Activated naive CD4-positive, alpha-beta T cell treated with anti-CD3 and anti-CD28 coated beads for 36 hours (primary cell): ENCODE data around the gene DENND4A. TPM values are rescaled to one million over a fixed set of nuclear protein-coding genes. Genes with fewer than 3 reads are reported as not detected.
"Not testable (repeated sequence)": the region's sequence is repeated elsewhere in the genome, so short reads cannot be mapped to it uniquely, and the experiment has no call there.

Source experiments
- CTCF ChIA-PET: fragments of 350-600 bp; sonication (Branson Sonifier 250); formaldehyde crosslinking; loops from one replicate; lab custom pipeline; 2021; ENCODE audit warnings: antibody characterized with exemption; lab: Charles Lee
- DNase-seq: peaks from one replicate; pipeline ENCODE4 v3.0.0-alpha.2; 2020
- H3K27ac Mint-ChIP-seq: one replicate; pipeline ENCODE4 v1.8.0; 2021; ENCODE audit warnings: mild to moderate bottlenecking, mixed read lengths
- H3K27me3 Mint-ChIP-seq: one replicate; pipeline ENCODE4 v1.8.0; 2021; ENCODE audit warnings: low read depth, mixed read lengths
- H3K36me3 Mint-ChIP-seq: one replicate; pipeline ENCODE4 v1.8.0; 2021; ENCODE audit warnings: low read depth, mixed read lengths
- H3K4me1 Mint-ChIP-seq: one replicate; pipeline ENCODE4 v1.8.0; 2021; ENCODE audit warnings: low read depth, mixed read lengths
- H3K4me3 Mint-ChIP-seq: one replicate; pipeline ENCODE4 v1.8.0; 2021; ENCODE audit warnings: mild to moderate bottlenecking, moderate library complexity, mixed read lengths
- H3K9me3 Mint-ChIP-seq: one replicate; pipeline ENCODE4 v1.8.0; 2021; ENCODE audit warnings: mixed read lengths
- intact Hi-C: fragments of 100-400 bp; cut with micrococcal nuclease; formaldehyde crosslinking; loops from one replicate; pipeline ENCODE4 v1.15.1; 2023
- total RNA-seq, 2 experiments: library from RNA; stranded (reverse); gene quantifications; one replicate each; pipeline ENCODE4 v1.2.3, GENCODE V29; 2021

Gene DENND4A
- total RNA-seq, 2 experiments from 2014 or later: 23.9 to 24.9 TPM

- peaks cover 18% of the 10 kb centered on the region for H3K4me1 Mint-ChIP-seq
- H3K27ac Mint-ChIP-seq: no peak overlapping the region
- peaks cover 11% of the 10 kb centered on the region for H3K36me3 Mint-ChIP-seq
- intact Hi-C loops: no loop called here
- CTCF ChIA-PET: interaction anchor here (0.7 kb wide), 1 partner anchor 57 kb away, joined by 3 read pairs; no protein-coding TSS in a partner anchor
- H3K27me3 Mint-ChIP-seq: no peaks in the 10 kb centered on the region
- no peak for DNase-seq
- H3K4me3 Mint-ChIP-seq: no peak overlapping the region
- H3K9me3 Mint-ChIP-seq: no peaks in the 10 kb centered on the region
Measured at GRCh38 chr15:65782096-65782495, 10.0 kb downstream of the DENND4A start.

DNA sequence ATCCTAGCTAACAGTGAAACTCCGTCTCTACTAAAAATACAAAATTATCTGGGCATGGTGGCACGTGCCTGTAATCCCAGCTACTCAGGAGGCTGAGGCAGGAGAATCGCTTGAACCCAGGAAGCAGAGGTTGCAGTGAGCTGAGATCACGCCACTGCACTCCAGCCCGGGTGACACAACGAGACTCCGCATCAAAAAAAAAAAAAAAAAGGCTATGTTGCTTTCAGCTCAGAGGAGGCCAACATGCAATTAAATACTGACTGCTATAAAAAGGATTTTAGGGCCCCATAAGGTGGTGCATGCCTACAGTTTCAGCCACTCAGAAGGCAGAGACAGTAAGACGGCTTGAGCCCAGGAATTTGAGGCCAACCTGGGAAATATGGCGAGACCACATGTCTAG, 13.4 kb downstream of the DENND4A start:
- CTCF ChIA-PET: interaction anchor here (0.6 to 1.0 kb wide), 3 partner anchors 46 to 209 kb away, joined by 3 to 5 read pairs (median 4); no protein-coding TSS in a partner anchor
- H3K4me3 Mint-ChIP-seq, H3K36me3 Mint-ChIP-seq, H3K27me3 Mint-ChIP-seq, intact Hi-C loops, DNase-seq, H3K9me3 Mint-ChIP-seq: not testable (repeated sequence)
- Mint-ChIP-seq H3K4me1 (peaks cover 24% of the 10 kb centered on the region), H3K27ac (peak overlapping the region; percentile 34)

DNA sequence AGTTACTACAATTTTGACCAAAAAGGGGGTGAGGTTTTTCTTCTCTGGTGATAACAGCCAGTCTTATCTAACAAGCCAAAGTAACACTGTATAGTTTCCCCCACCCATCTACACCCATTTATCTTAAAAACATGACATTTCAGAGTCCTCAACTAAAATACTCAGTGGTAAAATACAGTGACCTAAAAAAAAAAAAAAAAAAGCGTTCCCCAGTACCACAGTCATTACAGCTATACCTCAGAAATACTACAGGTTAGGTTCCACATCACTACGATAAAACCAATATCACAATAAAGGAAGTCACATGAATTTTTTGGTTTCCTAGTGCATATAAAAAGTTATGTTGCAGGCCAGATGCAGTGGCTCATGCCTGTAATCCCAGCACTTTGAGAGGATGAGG, 13.8 kb downstream of the DENND4A start:
- no peaks in the 10 kb centered on the region for H3K27me3 Mint-ChIP-seq
- no peak for DNase-seq
- H3K36me3 Mint-ChIP-seq: peaks cover 9% of the 10 kb centered on the region
- H3K9me3 Mint-ChIP-seq: no peaks in the 10 kb centered on the region
- peaks cover 25% of the 10 kb centered on the region for H3K4me1 Mint-ChIP-seq
- CTCF ChIA-PET: interaction anchor here (0.6 to 1.0 kb wide), 2 partner anchors 54 to 209 kb away, joined by 3 to 5 read pairs; no protein-coding TSS in a partner anchor
- intact Hi-C loops: no loop called here
- no peak overlapping the region for H3K27ac Mint-ChIP-seq
- no peak overlapping the region for H3K4me3 Mint-ChIP-seq

GRCh38 chr15:65777843-65778242, 14.2 kb downstream of the DENND4A start:
- H3K4me1 Mint-ChIP-seq: peaks cover 27% of the 10 kb centered on the region

GRCh38 chr15:65777053-65777452, 15.0 kb downstream of the DENND4A start:
- DNase-seq: no peak
- Mint-ChIP-seq H3K9me3 (no peaks in the 10 kb centered on the region), H3K27me3 (no peaks in the 10 kb centered on the region), H3K4me1 (peaks cover 32% of the 10 kb centered on the region), H3K27ac (no peak overlapping the region), H3K4me3 (no peak overlapping the region), H3K36me3 (peaks cover 11% of the 10 kb centered on the region)
- intact Hi-C loops: no loop called here
- CTCF ChIA-PET: interaction anchor here (0.6 to 1.1 kb wide), 3 partner anchors 14 to 80 kb away, joined by 3 to 7 read pairs (median 4); no protein-coding TSS in a partner anchor

More at GRCh38 chr15:65777843-65778242, 14.2 kb downstream of the DENND4A start:
- H3K27ac Mint-ChIP-seq: no peak overlapping the region
- H3K27me3 Mint-ChIP-seq: no peaks in the 10 kb centered on the region
- H3K36me3 Mint-ChIP-seq: peaks cover 9% of the 10 kb centered on the region
- CTCF ChIA-PET: interaction anchor here (0.7 to 1.0 kb wide), 2 partner anchors 55 to 79 kb away, joined by 4 to 5 read pairs; no protein-coding TSS in a partner anchor
- no peak for DNase-seq
- intact Hi-C loops: no loop called here
- H3K4me3 Mint-ChIP-seq: no peak overlapping the region
- no peaks in the 10 kb centered on the region for H3K9me3 Mint-ChIP-seq

DNA sequence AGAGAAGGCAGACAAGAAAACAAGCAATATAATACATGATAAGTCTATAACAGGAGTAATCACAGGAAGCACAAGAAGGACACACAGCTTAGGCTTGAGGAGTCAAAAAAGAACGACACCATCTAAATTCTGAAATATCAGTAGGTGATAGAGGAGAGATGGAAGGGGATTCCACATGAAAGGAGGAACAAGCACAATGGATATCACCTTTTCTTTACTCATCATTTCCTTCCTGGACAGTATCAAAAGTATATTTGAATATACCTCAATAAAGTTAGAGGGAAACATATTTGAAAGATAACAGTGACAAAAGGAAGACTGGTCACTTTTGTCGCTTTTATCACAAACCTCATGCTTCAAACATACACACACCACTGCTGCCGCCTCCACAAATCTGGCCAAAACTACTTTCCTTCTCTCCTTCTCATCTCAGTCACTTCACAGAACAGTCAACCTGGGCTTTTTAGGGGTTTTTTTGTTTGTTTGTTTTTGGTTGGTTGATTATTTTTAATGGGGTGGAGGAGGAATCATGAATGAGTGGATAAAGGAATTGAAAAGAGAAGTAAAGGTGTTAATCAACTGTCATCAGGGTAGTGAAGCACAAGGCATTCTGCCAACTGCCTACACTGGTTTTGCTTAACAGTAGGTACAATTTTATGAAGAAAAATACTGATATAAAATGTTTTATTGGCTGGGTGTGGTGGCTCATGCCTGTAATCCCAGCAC, 18.5 kb downstream of the DENND4A start:
- Mint-ChIP-seq H3K9me3 (no peaks in the 10 kb centered on the region), H3K27me3 (no peaks in the 10 kb centered on the region), H3K4me1 (peaks cover 40% of the 10 kb centered on the region), H3K27ac (peak overlapping the region; percentile 42), H3K36me3 (peaks cover 18% of the 10 kb centered on the region), H3K4me3 (no peak overlapping the region)
- peak; percentile 35 for DNase-seq
- CTCF ChIA-PET: interaction anchor here (1.0 kb wide), 1 partner anchor 55 kb away, joined by 3 read pairs; no protein-coding TSS in a partner anchor
- intact Hi-C loops: loop anchor here (1.0 to 5.0 kb wide), 4 partner anchors 19 to 636 kb away; partner anchors contain the start of gene DENND4A

DNA sequence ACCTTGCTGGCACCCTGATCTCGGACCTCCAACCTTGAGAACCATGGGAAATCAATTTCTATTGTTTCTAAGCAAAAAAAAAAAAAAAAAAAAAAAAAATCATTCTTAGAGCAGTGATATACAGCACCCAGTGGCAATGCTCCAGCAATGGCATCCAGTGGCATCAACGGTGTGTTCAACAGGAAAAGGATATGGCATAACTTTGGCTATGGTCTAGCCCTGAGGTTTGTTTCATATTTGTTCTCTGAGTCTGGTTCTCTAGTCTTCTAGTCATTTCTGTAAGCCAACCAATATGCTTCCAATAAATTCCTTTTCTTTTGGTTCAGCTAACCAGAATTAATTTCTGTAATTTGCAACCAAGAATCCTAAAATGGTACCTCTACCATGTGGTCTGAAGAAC, 19.2 kb downstream of the DENND4A start:
- no peaks in the 10 kb centered on the region for H3K27me3 Mint-ChIP-seq
- CTCF ChIA-PET: interaction anchor here (0.7 to 1.0 kb wide), 2 partner anchors 56 to 96 kb away, joined by 3 to 4 read pairs; no protein-coding TSS in a partner anchor
- no peaks in the 10 kb centered on the region for H3K9me3 Mint-ChIP-seq
- no peak overlapping the region for H3K4me3 Mint-ChIP-seq
- peaks cover 42% of the 10 kb centered on the region for H3K4me1 Mint-ChIP-seq
- H3K36me3 Mint-ChIP-seq: peaks cover 16% of the 10 kb centered on the region
- intact Hi-C loops: loop anchor here (1.0 to 5.0 kb wide), 4 partner anchors 19 to 636 kb away; partner anchors contain the start of gene DENND4A
- DNase-seq: no peak
- no peak overlapping the region for H3K27ac Mint-ChIP-seq

DNA sequence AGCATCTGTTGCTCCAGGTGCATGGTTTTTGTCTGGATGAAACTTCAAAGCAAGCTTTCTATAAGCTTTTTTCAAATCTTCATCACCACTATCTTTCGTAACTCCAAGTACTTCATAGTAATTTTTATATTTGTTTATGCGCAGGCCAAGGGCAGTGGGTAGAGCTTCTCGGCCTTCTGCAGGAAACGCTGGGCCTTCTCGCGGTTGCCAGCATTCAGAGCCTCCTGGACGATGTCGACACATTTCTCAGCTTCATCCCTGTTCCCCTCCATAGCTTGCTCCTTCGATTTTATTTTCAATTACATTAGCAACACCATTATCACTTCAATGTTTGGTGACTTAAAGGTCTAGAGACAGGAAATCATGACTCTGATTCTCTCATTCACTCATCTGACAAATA, 20.2 kb downstream of the DENND4A start:
- Mint-ChIP-seq H3K36me3 (peaks cover 17% of the 10 kb centered on the region), H3K9me3 (no peaks in the 10 kb centered on the region), H3K4me1 (peaks cover 52% of the 10 kb centered on the region), H3K27me3 (no peaks in the 10 kb centered on the region), H3K27ac (no peak overlapping the region), H3K4me3 (no peak overlapping the region)
- CTCF ChIA-PET: no interaction called here
- no peak for DNase-seq
- intact Hi-C loops: loop anchor here (5.0 kb wide), 1 partner anchor 635 kb away; no protein-coding TSS in a partner anchor

DNA sequence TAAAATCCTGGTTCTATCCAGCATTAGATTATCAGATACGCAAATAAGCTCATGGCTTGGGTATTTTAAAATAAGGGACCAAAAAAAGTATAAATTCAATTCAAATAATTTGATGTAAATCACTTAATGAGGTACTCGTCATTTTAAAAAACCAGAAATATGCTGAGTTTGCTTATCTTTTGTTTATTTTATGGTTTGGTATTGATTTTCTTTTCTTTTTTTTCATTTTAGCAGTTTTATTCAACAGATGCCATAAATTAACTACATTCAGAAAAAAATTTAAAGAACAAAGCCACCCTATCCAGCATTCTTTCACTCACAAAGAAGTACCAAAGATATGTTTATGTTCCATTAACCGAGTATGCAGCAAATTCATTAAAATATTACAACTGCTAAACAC, 22.6 kb downstream of the DENND4A start:
- Mint-ChIP-seq H3K27ac (no peak overlapping the region), H3K9me3 (no peaks in the 10 kb centered on the region), H3K4me1 (peaks cover 57% of the 10 kb centered on the region), H3K4me3 (no peak overlapping the region), H3K27me3 (no peaks in the 10 kb centered on the region), H3K36me3 (peaks cover 14% of the 10 kb centered on the region)
- intact Hi-C loops: no loop called here
- no peak for DNase-seq
- CTCF ChIA-PET: interaction anchor here (0.6 to 1.4 kb wide), 3 partner anchors 42 to 94 kb away, joined by 3 to 4 read pairs (median 3); no protein-coding TSS in a partner anchor

DNA sequence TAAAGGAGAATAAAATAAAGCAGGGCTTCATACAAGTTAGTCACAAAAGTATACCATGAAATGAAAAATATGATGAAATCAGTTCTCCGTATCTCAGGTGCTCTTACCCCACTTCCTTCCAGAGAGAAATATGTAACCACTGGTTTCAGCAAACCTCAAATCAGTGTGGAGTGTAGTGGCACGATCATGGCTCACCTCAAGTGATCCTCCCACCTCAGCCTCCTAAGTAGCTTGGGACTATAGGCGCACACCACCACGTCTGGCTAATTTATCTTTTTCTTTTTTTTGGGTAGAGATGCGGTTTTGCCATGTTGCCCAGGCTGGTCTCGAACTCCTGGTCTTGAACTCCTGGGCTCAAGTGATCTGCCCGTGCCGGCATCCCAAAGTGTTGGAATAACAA, 24.2 kb downstream of the DENND4A start:
- CTCF ChIA-PET: interaction anchor here (0.6 kb wide), 1 partner anchor 82 kb away, joined by 4 read pairs; no protein-coding TSS in a partner anchor
- Mint-ChIP-seq H3K27ac (peak overlapping the region; percentile 8), H3K36me3 (peaks cover 11% of the 10 kb centered on the region), H3K4me1 (peaks cover 54% of the 10 kb centered on the region), H3K4me3 (no peak overlapping the region), H3K27me3 (no peaks in the 10 kb centered on the region), H3K9me3 (no peaks in the 10 kb centered on the region)
- intact Hi-C loops: no loop called here
- DNase-seq: peak; percentile 49

- Mint-ChIP-seq H3K9me3 (no peaks in the 10 kb centered on the region), H3K27me3 (no peaks in the 10 kb centered on the region), H3K27ac (no peak overlapping the region), H3K36me3 (peaks cover 11% of the 10 kb centered on the region), H3K4me1 (peaks cover 53% of the 10 kb centered on the region), H3K4me3 (no peak overlapping the region)
- DNase-seq: no peak
- intact Hi-C loops: no loop called here
- CTCF ChIA-PET: interaction anchor here (0.5 to 0.6 kb wide), 3 partner anchors 20 to 89 kb away, joined by 3 to 6 read pairs (median 4); no protein-coding TSS in a partner anchor
Measured at GRCh38 chr15:65767264-65767595, 24.9 kb downstream of the DENND4A start.

DNA sequence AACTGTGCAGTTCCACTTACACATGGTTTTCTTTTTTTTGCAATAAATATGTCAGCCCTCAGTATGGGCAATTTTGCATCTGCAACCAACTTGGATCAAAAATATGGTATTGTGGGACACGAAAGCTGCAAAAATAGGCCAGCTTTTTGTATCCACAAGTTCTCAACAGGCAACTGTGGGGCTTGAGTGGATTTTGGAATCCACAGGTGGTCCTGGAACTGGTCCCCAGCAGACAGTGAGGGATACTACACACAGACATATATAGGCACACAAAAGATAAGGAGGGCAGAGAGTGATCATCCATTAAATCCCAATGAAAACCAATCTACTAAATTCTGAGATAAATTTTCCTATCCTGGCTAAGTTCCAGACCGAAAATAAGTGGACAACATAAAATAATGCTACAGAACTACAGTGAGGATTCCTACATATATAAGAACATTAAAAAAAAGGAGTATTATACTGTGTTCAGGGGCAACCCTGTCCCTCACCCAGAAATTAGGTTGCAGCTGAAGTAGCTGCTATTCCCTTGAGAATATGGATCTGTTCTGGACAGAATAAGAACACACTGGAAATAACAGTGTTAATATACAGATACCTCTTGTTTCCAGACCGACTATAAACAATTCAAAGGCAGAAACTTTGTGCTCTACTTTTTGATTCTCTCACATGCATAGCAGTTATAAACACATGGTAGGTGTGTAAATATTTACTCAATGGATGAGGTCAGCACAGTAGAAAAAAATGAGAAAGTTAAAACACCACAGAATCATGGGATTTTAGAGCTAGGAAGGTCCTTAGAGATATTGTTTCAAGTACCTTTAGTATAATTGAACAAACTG, 25.4 kb downstream of the DENND4A start:
- CTCF ChIA-PET: interaction anchor here (0.5 to 1.0 kb wide), 5 partner anchors 21 to 96 kb away, joined by 3 to 6 read pairs (median 4); no protein-coding TSS in a partner anchor
- no peaks in the 10 kb centered on the region for H3K27me3 Mint-ChIP-seq
- peaks cover 7% of the 10 kb centered on the region for H3K36me3 Mint-ChIP-seq
- H3K9me3 Mint-ChIP-seq: no peaks in the 10 kb centered on the region
- no peak overlapping the region for H3K27ac Mint-ChIP-seq
- H3K4me3 Mint-ChIP-seq: no peak overlapping the region
- intact Hi-C loops: no loop called here
- no peak for DNase-seq
- peaks cover 53% of the 10 kb centered on the region for H3K4me1 Mint-ChIP-seq
